ENCODE measurements around the gene KDM4C. TPM values are rescaled to one million over a fixed set of nuclear protein-coding genes. Genes with fewer than 3 reads are reported as not detected.
A peak's percentile ranks its signal among the peaks of the same experiment; 100 is the strongest.

Gene KDM4C
- total RNA-seq, 1 donor from 2014 or later = 63.5 TPM

DNA sequence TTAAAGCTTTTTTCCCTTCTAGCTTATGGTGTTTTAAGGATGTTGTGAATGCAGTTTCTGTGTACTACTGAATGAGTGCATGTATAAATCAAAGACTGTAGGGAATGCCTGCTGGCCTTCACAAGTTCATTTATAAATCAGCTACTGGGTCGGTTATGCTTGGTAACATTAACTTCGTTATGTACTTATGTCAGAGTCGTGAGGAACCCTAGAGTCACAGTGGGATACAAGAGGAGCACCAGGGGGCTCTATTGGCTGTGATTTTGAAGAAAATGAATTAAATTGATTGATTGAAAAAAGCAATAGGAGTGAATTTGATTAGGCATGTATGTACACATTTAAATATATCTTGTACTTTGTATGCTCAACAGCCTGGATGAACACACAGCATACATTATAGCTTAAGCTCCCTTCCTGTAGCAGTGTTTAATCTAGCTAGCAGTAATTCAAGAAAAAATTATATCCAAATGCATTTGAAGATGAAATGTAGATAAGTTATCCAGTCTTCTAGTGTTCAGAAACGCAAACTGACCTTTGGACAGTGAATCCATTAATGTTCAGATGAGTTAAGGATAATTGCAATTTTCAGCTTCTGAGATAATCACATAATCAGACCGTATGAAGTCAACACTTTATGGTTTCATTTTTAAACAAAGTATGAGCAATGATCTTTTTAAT is 204.2 kb downstream of the KDM4C start:
- TF ChIP-seq, protein P1, sequence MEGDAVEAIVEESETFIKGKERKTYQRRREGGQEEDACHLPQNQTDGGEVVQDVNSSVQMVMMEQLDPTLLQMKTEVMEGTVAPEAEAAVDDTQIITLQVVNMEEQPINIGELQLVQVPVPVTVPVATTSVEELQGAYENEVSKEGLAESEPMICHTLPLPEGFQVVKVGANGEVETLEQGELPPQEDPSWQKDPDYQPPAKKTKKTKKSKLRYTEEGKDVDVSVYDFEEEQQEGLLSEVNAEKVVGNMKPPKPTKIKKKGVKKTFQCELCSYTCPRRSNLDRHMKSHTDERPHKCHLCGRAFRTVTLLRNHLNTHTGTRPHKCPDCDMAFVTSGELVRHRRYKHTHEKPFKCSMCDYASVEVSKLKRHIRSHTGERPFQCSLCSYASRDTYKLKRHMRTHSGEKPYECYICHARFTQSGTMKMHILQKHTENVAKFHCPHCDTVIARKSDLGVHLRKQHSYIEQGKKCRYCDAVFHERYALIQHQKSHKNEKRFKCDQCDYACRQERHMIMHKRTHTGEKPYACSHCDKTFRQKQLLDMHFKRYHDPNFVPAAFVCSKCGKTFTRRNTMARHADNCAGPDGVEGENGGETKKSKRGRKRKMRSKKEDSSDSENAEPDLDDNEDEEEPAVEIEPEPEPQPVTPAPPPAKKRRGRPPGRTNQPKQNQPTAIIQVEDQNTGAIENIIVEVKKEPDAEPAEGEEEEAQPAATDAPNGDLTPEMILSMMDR (IDR thresholded peaks at IDR 0.05; ENCODE audit: partially characterized antibody, unreplicated experiment) = no peak
- no peaks in the 10 kb centered on the region for H3K9me3 Mint-ChIP-seq (ENCODE audit: unreplicated experiment)
- peak overlapping the region; percentile 22 for H3K27ac Mint-ChIP-seq (ENCODE audit: unreplicated experiment)
- H3K36me3 Mint-ChIP-seq (ENCODE audit: unreplicated experiment) = no peaks in the 10 kb centered on the region
- no peaks in the 10 kb centered on the region for H3K27me3 Mint-ChIP-seq (ENCODE audit: unreplicated experiment)
- DNase-seq = no peak
- H3K4me1 Mint-ChIP-seq (ENCODE audit: low read depth, unreplicated experiment) = peaks cover 14% of the 10 kb centered on the region
- no peak overlapping the region for H3K4me3 Mint-ChIP-seq (ENCODE audit: unreplicated experiment)

DNA sequence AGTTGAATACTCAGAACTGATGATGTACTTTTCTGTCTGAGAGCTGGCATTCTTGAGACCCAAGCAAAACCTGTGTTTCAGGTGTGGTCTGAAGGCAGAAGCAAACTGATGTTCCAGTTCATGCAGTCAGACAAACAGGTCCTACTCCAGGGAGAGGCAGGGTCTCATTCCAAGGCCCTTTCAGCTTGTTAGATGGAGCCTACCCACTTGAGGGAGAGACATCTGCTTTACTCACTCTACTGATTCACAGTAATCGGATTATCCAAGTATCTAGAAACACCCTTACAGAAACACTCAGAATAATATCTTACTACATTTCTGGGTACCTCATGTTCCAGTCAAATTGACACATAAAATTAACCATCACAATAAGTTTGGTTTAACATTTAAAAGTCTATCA is 207.8 kb downstream of the KDM4C start:
- no peak overlapping the region for H3K27ac Mint-ChIP-seq (ENCODE audit: unreplicated experiment)
- TF ChIP-seq, protein P1 (IDR thresholded peaks at IDR 0.05; ENCODE audit: partially characterized antibody, unreplicated experiment) = no peak

DNA sequence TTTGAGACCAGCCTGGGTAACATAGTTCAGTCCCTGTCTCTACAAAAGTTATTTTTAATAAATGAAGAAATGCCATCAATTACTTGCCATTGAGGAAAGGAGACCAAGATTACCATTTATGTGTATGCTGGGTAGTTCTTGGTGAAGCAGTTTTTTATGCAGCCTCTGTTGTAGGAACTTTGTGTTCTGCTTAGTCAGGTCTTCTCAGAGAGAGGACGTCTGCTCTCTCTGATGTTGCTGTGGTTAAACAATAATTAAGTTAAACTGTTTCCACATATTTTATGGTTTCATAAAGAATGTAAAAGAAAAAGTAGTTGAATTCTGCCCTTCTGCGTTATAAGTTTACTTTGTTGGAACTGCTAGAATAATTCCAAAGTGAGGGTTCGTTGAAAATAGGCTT is 210.5 kb downstream of the KDM4C start:
- no peaks in the 10 kb centered on the region for H3K9me3 Mint-ChIP-seq (ENCODE audit: unreplicated experiment)
- no peak overlapping the region for H3K27ac Mint-ChIP-seq (ENCODE audit: unreplicated experiment)
- TF ChIP-seq, protein P1 (IDR thresholded peaks at IDR 0.05; ENCODE audit: partially characterized antibody, unreplicated experiment) = no peak

More for the DNA sequence above, 207.8 kb downstream of the KDM4C start:
- Mint-ChIP-seq H3K4me1 (ENCODE audit: low read depth, unreplicated experiment) (peaks cover 12% of the 10 kb centered on the region), H3K27me3 (ENCODE audit: unreplicated experiment) (peaks cover 2% of the 10 kb centered on the region), H3K9me3 (ENCODE audit: unreplicated experiment) (no peaks in the 10 kb centered on the region), H3K36me3 (ENCODE audit: unreplicated experiment) (no peaks in the 10 kb centered on the region), H3K4me3 (ENCODE audit: unreplicated experiment) (no peak overlapping the region)
- no peak for DNase-seq

DNA sequence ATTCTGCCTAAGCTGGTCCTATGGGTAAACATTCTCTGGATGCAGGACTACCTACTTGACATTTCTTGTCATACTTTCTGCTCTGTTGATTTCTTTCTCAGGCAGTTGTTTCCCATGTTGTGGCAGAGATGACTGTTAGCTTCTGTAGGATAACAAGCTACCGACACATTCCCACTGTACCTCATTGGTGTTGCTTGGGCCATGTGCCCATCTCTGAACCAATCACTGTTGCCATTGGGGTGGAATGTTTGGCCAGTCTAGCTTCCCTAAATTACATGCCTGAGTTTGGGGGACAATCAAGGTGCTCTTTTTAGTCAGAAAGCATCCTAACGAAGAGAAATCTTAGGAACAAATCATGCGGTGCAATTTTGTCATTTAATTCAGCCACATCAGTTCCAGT is 212.0 kb downstream of the KDM4C start:
- Mint-ChIP-seq H3K36me3 (ENCODE audit: unreplicated experiment) (no peaks in the 10 kb centered on the region), H3K9me3 (ENCODE audit: unreplicated experiment) (no peaks in the 10 kb centered on the region), H3K27me3 (ENCODE audit: unreplicated experiment) (peaks cover 2% of the 10 kb centered on the region), H3K27ac (ENCODE audit: unreplicated experiment) (no peak overlapping the region), H3K4me1 (ENCODE audit: low read depth, unreplicated experiment) (peaks cover 2% of the 10 kb centered on the region), H3K4me3 (ENCODE audit: unreplicated experiment) (no peak overlapping the region)
- no peak for DNase-seq
- TF ChIP-seq, protein P1 (IDR thresholded peaks at IDR 0.05; ENCODE audit: partially characterized antibody, unreplicated experiment) = no peak

More for the DNA sequence above, 210.5 kb downstream of the KDM4C start:
- H3K4me3 Mint-ChIP-seq (ENCODE audit: unreplicated experiment) = no peak overlapping the region
- H3K36me3 Mint-ChIP-seq (ENCODE audit: unreplicated experiment) = no peaks in the 10 kb centered on the region
- peaks cover 2% of the 10 kb centered on the region for H3K27me3 Mint-ChIP-seq (ENCODE audit: unreplicated experiment)
- peaks cover 2% of the 10 kb centered on the region for H3K4me1 Mint-ChIP-seq (ENCODE audit: low read depth, unreplicated experiment)
- DNase-seq = no peak

DNA sequence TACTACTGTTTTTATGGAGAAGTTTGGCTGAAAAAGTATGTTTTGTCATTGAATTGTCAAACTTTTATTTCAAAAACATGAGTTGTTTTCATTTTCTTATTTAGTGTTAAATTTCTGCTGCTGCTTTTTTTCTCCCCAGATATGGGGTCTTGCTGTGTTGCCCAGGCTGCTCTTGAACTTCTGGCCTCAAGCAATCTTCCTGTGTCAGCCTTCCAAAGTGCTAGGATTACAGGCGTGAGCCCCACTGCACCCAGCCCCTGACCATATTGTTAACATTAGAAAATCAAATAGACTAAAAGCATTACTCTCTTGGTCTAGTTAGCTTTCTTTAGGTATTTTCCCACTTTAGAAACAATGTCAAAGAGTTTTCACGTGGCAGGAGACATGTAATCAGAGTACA is 215.3 kb downstream of the KDM4C start:
- H3K36me3 Mint-ChIP-seq (ENCODE audit: unreplicated experiment) = no peaks in the 10 kb centered on the region
- no peak overlapping the region for H3K27ac Mint-ChIP-seq (ENCODE audit: unreplicated experiment)
- TF ChIP-seq, protein P1 (IDR thresholded peaks at IDR 0.05; ENCODE audit: partially characterized antibody, unreplicated experiment) = no peak
- H3K9me3 Mint-ChIP-seq (ENCODE audit: unreplicated experiment) = no peaks in the 10 kb centered on the region
- H3K4me3 Mint-ChIP-seq (ENCODE audit: unreplicated experiment) = no peak overlapping the region
- no peak for DNase-seq
- peaks cover 2% of the 10 kb centered on the region for H3K27me3 Mint-ChIP-seq (ENCODE audit: unreplicated experiment)
- H3K4me1 Mint-ChIP-seq (ENCODE audit: low read depth, unreplicated experiment) = peaks cover 2% of the 10 kb centered on the region
